K562 (cell line): ENCODE data around the gene FBXO36. TPM values are rescaled to one million over a fixed set of nuclear protein-coding genes. Genes with fewer than 3 reads are reported as not detected.

Experiments
- ATAC-seq: fragments of 200-7000 bp; cut with Tn5 transposase; 3 replicates; pipeline ENCODE4 v1.9.1; 2020; ENCODE audit warnings: moderate library complexity
- BruUV-seq: library from RNA; stranded (reverse); fragments of 400-500 nt; replicated peaks from 2 replicates; lab custom pipeline; 2021; lab: Mats Ljungman, UMichigan
- CTCF ChIA-PET: fragments of 300-600 bp; formaldehyde crosslinking; extraction: SDS; loops from one replicate; lab custom pipeline; 2021; ENCODE audit warnings: low intra/inter-chr PET ratio; lab: Yijun Ruan, JAX
- POLR2A ChIA-PET: fragments of 300-600, 350-650 bp; sonication (Branson Sonifier 250); formaldehyde crosslinking; extraction: SDS; loops from one replicate; lab custom pipeline; 2021; ENCODE audit warnings: antibody characterized with exemption, inconsistent platforms; lab: Yijun Ruan, JAX
- DNase-seq, 4 experiments: peaks; one replicate each; pipeline versions ENCODE4 v3.0.0 to v3.0.0-alpha.2; 2011 to 2018; ENCODE audit warnings: low spot score in 3 of 4, mixed read lengths in 3 of 4; ENCODE audit errors: extremely low read depth in 1 of 4
- FAIRE-seq: peaks from 2 replicates; lab custom pipeline; 2011; peaks lifted over from hg19 to GRCh38; lab: Jason Lieb, UNC
- H2AFZ ChIP-seq: 2 replicates; pipeline ENCODE4 v1.6.0; 2011; ENCODE audit warnings: low read depth, low read length, control low read depth, inconsistent platforms
- H3K27ac ChIP-seq: fragments of 200-600 bp; 3 replicates; pipeline ENCODE4 v1.8.0; 2011; ENCODE audit warnings: low read depth, mild to moderate bottlenecking, control low read depth, inconsistent platforms, low read length, moderate library complexity, mixed read lengths; ENCODE audit errors: extremely low read depth
- H3K27me3 ChIP-seq, 2 experiments: fragments of 300-600 bp in 1 of 2; 2 replicates in 1 of 2; 3 replicates in 1 of 2; pipeline versions ENCODE4 v1.6.0 to v1.8.0; 2011; ENCODE audit warnings: inconsistent platforms in 2 of 2, low read length in 2 of 2, mild to moderate bottlenecking in 1 of 2, mixed read lengths in 1 of 2, moderate library complexity in 1 of 2; ENCODE audit not compliant: control insufficient read depth in 2 of 2, insufficient read depth in 2 of 2
- H3K36me3 ChIP-seq: fragments of 300-600 bp; 3 replicates; pipeline ENCODE4 v1.8.0; 2011; ENCODE audit warnings: mild to moderate bottlenecking, low read length, inconsistent platforms; ENCODE audit not compliant: control insufficient read depth, insufficient read depth
- H3K4me1 ChIP-seq, 2 experiments: fragments of 200-600 bp in 1 of 2; replicated peaks in 1 of 2; 2 replicates in 1 of 2; 3 replicates in 1 of 2; pipeline versions ENCODE4 v1.5.1 to v1.8.0; 2011; ENCODE audit warnings: inconsistent platforms in 2 of 2, low read length in 2 of 2, mild to moderate bottlenecking in 1 of 2, mixed read lengths in 1 of 2, moderate library complexity in 1 of 2; ENCODE audit not compliant: control insufficient read depth in 2 of 2, insufficient read depth in 2 of 2
- H3K4me2 ChIP-seq: 2 replicates; pipeline ENCODE4 v1.6.1; 2011; ENCODE audit warnings: low read length, control low read depth, inconsistent platforms, mixed read lengths; ENCODE audit not compliant: insufficient read depth
- H3K4me3 ChIP-seq: fragments of 200-600 bp; sonication (generic), shearing (Covaris generic); 2 replicates; pipeline ENCODE4 v1.5.1; 2016; ENCODE audit warnings: control low read depth, inconsistent platforms
- H3K79me2 ChIP-seq: fragments of 200-600 bp; 3 replicates; pipeline ENCODE4 v1.8.0; 2011; ENCODE audit warnings: low read length, inconsistent platforms; ENCODE audit not compliant: control insufficient read depth, insufficient read depth
- H3K9ac ChIP-seq, 2 experiments: 2 replicates each; pipeline versions ENCODE4 v1.6.0 to v1.6.1; 2011; ENCODE audit warnings: low read depth in 2 of 2, low read length in 2 of 2, control low read depth in 1 of 2, inconsistent platforms in 1 of 2, mild to moderate bottlenecking in 1 of 2, mixed read lengths in 1 of 2; ENCODE audit not compliant: insufficient read depth in 1 of 2
- H3K9me1 ChIP-seq: one replicate; pipeline ENCODE4 v1.6.0; 2011; ENCODE audit warnings: inconsistent platforms, mild to moderate bottlenecking, low read length, moderate library complexity; ENCODE audit not compliant: control insufficient read depth, insufficient read depth
- H3K9me3 ChIP-seq: replicated peaks from 2 replicates; pipeline ENCODE4 v1.5.1; 2011; ENCODE audit warnings: low read depth, low read length, inconsistent platforms; ENCODE audit not compliant: control insufficient read depth, insufficient read depth
- H4K20me1 ChIP-seq: replicated peaks from 2 replicates; pipeline ENCODE4 v1.6.1; 2011; ENCODE audit warnings: low read length, inconsistent platforms, mixed read lengths; ENCODE audit not compliant: control insufficient read depth, insufficient read depth
- HDAC3 ChIP-seq: fragments of 450-650 bp; IDR thresholded peaks from 2 replicates; pipeline ENCODE4 v1.6.1; 2018; ENCODE audit warnings: borderline replicate concordance, mild to moderate bottlenecking, moderate library complexity; ENCODE audit not compliant: partially characterized antibody
- ZFX ChIP-seq: sonication (generic); formaldehyde crosslinking; IDR thresholded peaks from 2 replicates; pipeline ENCODE4 v1.8.0; 2022; ENCODE audit warnings: mild to moderate bottlenecking, missing genetic modification reagents, moderate library complexity
- WGBS: fragments of 100-300 bp; shearing (Covaris generic); methylation state at CpG from one replicate; pipeline ENCODE4 v1.1.6; 2016; ENCODE audit warnings: low coverage, mixed read lengths; ENCODE audit not compliant: insufficient coverage; ENCODE audit errors: missing lambda C conversion rate; 5-methylcytosine and 5-hydroxymethylcytosine counted together
- in situ Hi-C: fragments of 300-500 bp; cut with MboI; formaldehyde crosslinking; loops from 4 replicates; pipeline ENCODE4 v1.15.0; 2018; ENCODE audit warnings: inconsistent platforms, mixed read lengths
- intact Hi-C: fragments of 100-400 bp; cut with micrococcal nuclease; formaldehyde crosslinking; loops from 2 replicates; pipeline ENCODE4 v1.14.2; 2022
- polyA plus RNA-seq, 8 experiments: library from polyadenylated mRNA; depleted of rRNA in 4 of 8; stranded (reverse) in 5 of 8; unstranded in 3 of 8; fragments of >200 nt; fragmentation: Nextera tagmentation in 2 of 8; fragmentation: Illumina TruSeq in 1 of 8; extraction: Ambion mirVana in 2 of 8; extraction: Trizol in 1 of 8; gene quantifications; 2 replicates each; pipeline versions ENCODE4 v1.2.1 to v1.2.3, GENCODE V29; 2011 to 2014; ENCODE audit warnings: inconsistent platforms in 1 of 8, missing spikeins in 1 of 8
- total RNA-seq, 7 experiments: library from RNA; depleted of rRNA in 6 of 7; stranded (reverse); fragments of >200 nt in 6 of 7; fragmentation: Illumina TruSeq in 2 of 7; extraction: Trizol in 2 of 7; gene quantifications; 2 replicates each; pipeline versions ENCODE4 v1.2.1 to v1.2.3, GENCODE V29; 2011 to 2021; ENCODE audit warnings: low replicate concordance in 1 of 7
- TF ChIP-seq, protein P1 (sequence below), 3 experiments: IDR thresholded peaks in 2 of 3; conservative IDR thresholded peaks in 1 of 3; 2 replicates each; pipeline ENCODE4 v1.5.1; 2011 to 2012; ENCODE audit warnings: low read length in 3 of 3, mild to moderate bottlenecking in 3 of 3, control low read depth in 2 of 3, improper control_type of control experiment in 1 of 3, inconsistent platforms in 1 of 3, low read depth in 1 of 3, mixed read lengths in 1 of 3, moderate library complexity in 1 of 3; ENCODE audit not compliant: insufficient read depth in 2 of 3

Gene FBXO36
- total and polyA plus RNA-seq, 9 of the 15 experiments (the other 6 are each of a cell fraction or from before 2014, with no cell fraction given) = 0.40 to 0.91 (median 0.58) TPM

GRCh38 chr2:229974266-229974665, 52.0 kb downstream of the FBXO36 start:
- TF ChIP-seq, protein P1, sequence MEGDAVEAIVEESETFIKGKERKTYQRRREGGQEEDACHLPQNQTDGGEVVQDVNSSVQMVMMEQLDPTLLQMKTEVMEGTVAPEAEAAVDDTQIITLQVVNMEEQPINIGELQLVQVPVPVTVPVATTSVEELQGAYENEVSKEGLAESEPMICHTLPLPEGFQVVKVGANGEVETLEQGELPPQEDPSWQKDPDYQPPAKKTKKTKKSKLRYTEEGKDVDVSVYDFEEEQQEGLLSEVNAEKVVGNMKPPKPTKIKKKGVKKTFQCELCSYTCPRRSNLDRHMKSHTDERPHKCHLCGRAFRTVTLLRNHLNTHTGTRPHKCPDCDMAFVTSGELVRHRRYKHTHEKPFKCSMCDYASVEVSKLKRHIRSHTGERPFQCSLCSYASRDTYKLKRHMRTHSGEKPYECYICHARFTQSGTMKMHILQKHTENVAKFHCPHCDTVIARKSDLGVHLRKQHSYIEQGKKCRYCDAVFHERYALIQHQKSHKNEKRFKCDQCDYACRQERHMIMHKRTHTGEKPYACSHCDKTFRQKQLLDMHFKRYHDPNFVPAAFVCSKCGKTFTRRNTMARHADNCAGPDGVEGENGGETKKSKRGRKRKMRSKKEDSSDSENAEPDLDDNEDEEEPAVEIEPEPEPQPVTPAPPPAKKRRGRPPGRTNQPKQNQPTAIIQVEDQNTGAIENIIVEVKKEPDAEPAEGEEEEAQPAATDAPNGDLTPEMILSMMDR (IDR thresholded peaks at IDR 0.05 in 2 of 3, conservative IDR thresholded peaks at IDR 0.05 in 1 of 3; ENCODE audit: insufficient read depth in 2 of 3, low read depth in 1 of 3, low read length in 3 of 3) = 0 out of 6 replicates have a peak, but pooled peaks of 1 of the 3 experiments have one; percentile 13
- no peak for TF ChIP-seq HDAC3
- TF ChIP-seq ZFX = no peak
- H3K9me3 ChIP-seq = no peaks in the 10 kb centered on the region
- peak; percentile 68 for ATAC-seq
- no peaks in the 10 kb centered on the region for H3K27me3 ChIP-seq
- no peaks in the 10 kb centered on the region for H3K79me2 ChIP-seq
- ChIA-PET CTCF (no interaction called here), POLR2A (interaction anchor here (0.6 kb wide), 1 partner anchor 857 kb away, joined by 3 read pairs; no protein-coding TSS in a partner anchor)
- H3K27ac ChIP-seq = no peak overlapping the region
- DNase-seq = peak in 1 of 4 experiments; percentile 15
- BruUV-seq = no TSS peak
- in situ Hi-C loops = no loop called here
- WGBS = 25% methylated on average over 5 of the region's 6 CpGs
- no peaks in the 10 kb centered on the region for H3K9me1 ChIP-seq
- no peak overlapping the region for H3K4me2 ChIP-seq
- intact Hi-C loops = loop anchor here (5.0 kb wide), 1 partner anchor 52 kb away; the partner anchor contains the start of genes FBXO36 and TRIP12
- no peak overlapping the region for H3K4me3 ChIP-seq
- no peaks in the 10 kb centered on the region for H3K36me3 ChIP-seq
- no peak for FAIRE-seq
- H3K4me1 ChIP-seq = no peaks in the 10 kb centered on the region; a peak in 1 of 5 replicates
- H2AFZ ChIP-seq = 0 out of 2 replicates have a peak overlapping the region, but pooled peaks have one; percentile 12
- H4K20me1 ChIP-seq = no peaks in the 10 kb centered on the region
- H3K9ac ChIP-seq = no peak overlapping the region
